Activated T-helper 2 cell treated with anti-CD3 and anti-CD28 coated beads, Interferon-gamma antibody, Interleukin-2, Interleukin-4, amounts not matched to agents 10 μg/mL and 5 μg/mL and 100 μg/mL, durations not matched to agents 14 hours and 24 hours and 36 hours (primary cell): Measurements from ENCODE around the gene C11orf21. TPM values are rescaled to one million over a fixed set of nuclear protein-coding genes. Genes with fewer than 3 reads are reported as not detected.

Experiments used
- DNase-seq: peaks from one replicate; pipeline ENCODE4 v3.0.0; 2021; ENCODE audit warnings: low spot score
- H3K27ac Mint-ChIP-seq: one replicate; pipeline ENCODE4 v1.8.0; 2021; ENCODE audit warnings: mixed read lengths
- H3K27me3 Mint-ChIP-seq: one replicate; pipeline ENCODE4 v1.8.0; 2021; ENCODE audit warnings: low read depth, mixed read lengths
- H3K36me3 Mint-ChIP-seq: one replicate; pipeline ENCODE4 v1.8.0; 2021; ENCODE audit warnings: low read depth, mixed read lengths
- H3K4me1 Mint-ChIP-seq: one replicate; pipeline ENCODE4 v1.8.0; 2021; ENCODE audit warnings: low read depth, mixed read lengths
- H3K4me3 Mint-ChIP-seq: one replicate; pipeline ENCODE4 v1.8.0; 2021; ENCODE audit warnings: low read depth, mild to moderate bottlenecking, moderate library complexity, mixed read lengths
- H3K9me3 Mint-ChIP-seq: one replicate; pipeline ENCODE4 v1.8.0; 2021; ENCODE audit warnings: mixed read lengths
- intact Hi-C: fragments of 100-400 bp; cut with micrococcal nuclease; formaldehyde crosslinking; loops from one replicate; pipeline ENCODE4 v1.15.1; 2023
- total RNA-seq: library from RNA; stranded (reverse); gene quantifications from 2 replicates; pipeline ENCODE4 v1.2.3, GENCODE V29; 2022

C11orf21 gene
- total RNA-seq, 1 donor from 2014 or later, result 3.4 TPM

- peaks cover 15% of the 10 kb centered on the region for H3K4me1 Mint-ChIP-seq
Observed at GRCh38 chr11:2268729-2269600, 32.8 kb downstream of the C11orf21 start.

GRCh38 chr11:2267851-2268728 is 33.6 kb downstream of the C11orf21 start:
- intact Hi-C loops, result loop anchor here (2.0 kb wide), 1 partner anchor 127 kb away; no protein-coding TSS in a partner anchor
- peaks cover 19% of the 10 kb centered on the region for H3K27me3 Mint-ChIP-seq
- no peak for DNase-seq
- H3K4me1 Mint-ChIP-seq, result peaks cover 15% of the 10 kb centered on the region
- H3K9me3 Mint-ChIP-seq, result no peaks in the 10 kb centered on the region
- H3K4me3 Mint-ChIP-seq, result peak overlapping the region; percentile 30
- H3K27ac Mint-ChIP-seq, result no peak overlapping the region
- H3K36me3 Mint-ChIP-seq, result no peaks in the 10 kb centered on the region

More at GRCh38 chr11:2268729-2269600, 32.8 kb downstream of the C11orf21 start:
- H3K36me3 Mint-ChIP-seq, result no peaks in the 10 kb centered on the region
- DNase-seq, result peak; percentile 21
- H3K4me3 Mint-ChIP-seq, result peak overlapping the region; percentile 30
- no peak overlapping the region for H3K27ac Mint-ChIP-seq
- H3K9me3 Mint-ChIP-seq, result no peaks in the 10 kb centered on the region
- intact Hi-C loops, result loop anchor here (1.0 to 2.0 kb wide), 2 partner anchors 128 to 192 kb away; no protein-coding TSS in a partner anchor
- H3K27me3 Mint-ChIP-seq, result peaks cover 22% of the 10 kb centered on the region

GRCh38 chr11:2267306-2267850 is 34.3 kb downstream of the C11orf21 start:
- intact Hi-C loops, result no loop called here
- Mint-ChIP-seq H3K9me3 (no peaks in the 10 kb centered on the region), H3K27me3 (peaks cover 16% of the 10 kb centered on the region)

GRCh38 chr11:2266586-2267305 is 35.0 kb downstream of the C11orf21 start:
- peaks cover 16% of the 10 kb centered on the region for H3K27me3 Mint-ChIP-seq
- no peaks in the 10 kb centered on the region for H3K36me3 Mint-ChIP-seq
- intact Hi-C loops, result no loop called here
- no peaks in the 10 kb centered on the region for H3K9me3 Mint-ChIP-seq
- no peak overlapping the region for H3K4me3 Mint-ChIP-seq
- no peak for DNase-seq
- H3K4me1 Mint-ChIP-seq, result peaks cover 15% of the 10 kb centered on the region
- H3K27ac Mint-ChIP-seq, result no peak overlapping the region

More at GRCh38 chr11:2267306-2267850, 34.3 kb downstream of the C11orf21 start:
- no peaks in the 10 kb centered on the region for H3K36me3 Mint-ChIP-seq
- no peak overlapping the region for H3K27ac Mint-ChIP-seq
- DNase-seq, result no peak
- H3K4me1 Mint-ChIP-seq, result peaks cover 15% of the 10 kb centered on the region
- H3K4me3 Mint-ChIP-seq, result no peak overlapping the region

GRCh38 chr11:2265854-2266585 is 35.7 kb downstream of the C11orf21 start:
- H3K27ac Mint-ChIP-seq, result peak overlapping the region; percentile 38
- H3K9me3 Mint-ChIP-seq, result no peaks in the 10 kb centered on the region
- peak overlapping the region; percentile 21 for H3K4me3 Mint-ChIP-seq
- DNase-seq, result no peak
- no peaks in the 10 kb centered on the region for H3K36me3 Mint-ChIP-seq
- peaks cover 12% of the 10 kb centered on the region for H3K27me3 Mint-ChIP-seq
- intact Hi-C loops, result no loop called here
- H3K4me1 Mint-ChIP-seq, result peaks cover 15% of the 10 kb centered on the region

GRCh38 chr11:2265396-2265795 is 36.3 kb downstream of the C11orf21 start:
- Mint-ChIP-seq H3K4me1 (peaks cover 15% of the 10 kb centered on the region), H3K4me3 (peak overlapping the region; percentile 13), H3K36me3 (no peaks in the 10 kb centered on the region), H3K27ac (peak overlapping the region; percentile 38), H3K27me3 (peaks cover 8% of the 10 kb centered on the region), H3K9me3 (no peaks in the 10 kb centered on the region)
- intact Hi-C loops, result no loop called here
- DNase-seq, result peak; percentile 12

- H3K4me3 Mint-ChIP-seq, result no peak overlapping the region
- H3K4me1 Mint-ChIP-seq, result peaks cover 15% of the 10 kb centered on the region
- DNase-seq, result no peak
- H3K36me3 Mint-ChIP-seq, result no peaks in the 10 kb centered on the region
- intact Hi-C loops, result no loop called here
- H3K27ac Mint-ChIP-seq, result no peak overlapping the region
- peaks cover 8% of the 10 kb centered on the region for H3K27me3 Mint-ChIP-seq
- no peaks in the 10 kb centered on the region for H3K9me3 Mint-ChIP-seq
Observed at GRCh38 chr11:2264366-2265053, 37.2 kb downstream of the C11orf21 start.

- intact Hi-C loops, result no loop called here
- no peak overlapping the region for H3K4me3 Mint-ChIP-seq
- no peaks in the 10 kb centered on the region for H3K36me3 Mint-ChIP-seq
- no peaks in the 10 kb centered on the region for H3K9me3 Mint-ChIP-seq
- peaks cover 8% of the 10 kb centered on the region for H3K27me3 Mint-ChIP-seq
- peaks cover 15% of the 10 kb centered on the region for H3K4me1 Mint-ChIP-seq
- H3K27ac Mint-ChIP-seq, result no peak overlapping the region
- DNase-seq, result no peak
Observed at GRCh38 chr11:2263724-2264360, 37.9 kb downstream of the C11orf21 start.

- H3K27ac Mint-ChIP-seq, result no peak overlapping the region
- H3K36me3 Mint-ChIP-seq, result no peaks in the 10 kb centered on the region
- no peak for DNase-seq
- no peak overlapping the region for H3K4me3 Mint-ChIP-seq
- intact Hi-C loops, result no loop called here
- H3K9me3 Mint-ChIP-seq, result no peaks in the 10 kb centered on the region
- peaks cover 2% of the 10 kb centered on the region for H3K27me3 Mint-ChIP-seq
- H3K4me1 Mint-ChIP-seq, result peaks cover 15% of the 10 kb centered on the region
Observed at GRCh38 chr11:2263071-2263565, 38.6 kb downstream of the C11orf21 start.

- intact Hi-C loops, result no loop called here
- Mint-ChIP-seq H3K27me3 (no peaks in the 10 kb centered on the region), H3K4me3 (no peak overlapping the region), H3K4me1 (peaks cover 15% of the 10 kb centered on the region), H3K36me3 (no peaks in the 10 kb centered on the region), H3K9me3 (no peaks in the 10 kb centered on the region), H3K27ac (no peak overlapping the region)
- DNase-seq, result peak; percentile 3
Observed at GRCh38 chr11:2262301-2263070, 39.2 kb downstream of the C11orf21 start.
